Epithelial cell of esophagus (primary cell): ENCODE data around the gene RBFOX1.

Experiments used
- DNase-seq: peaks from one replicate; pipeline ENCODE4 v3.0.0; 2010; ENCODE audit warnings: low read depth
- H3K4me3 ChIP-seq: 2 replicates; pipeline ENCODE4 v1.5.1; 2011; ENCODE audit warnings: mild to moderate bottlenecking, low read length, control low read depth
- CTCF ChIP-seq: IDR thresholded peaks from 2 replicates; pipeline ENCODE4 v1.5.1; 2011; ENCODE audit warnings: low read depth, mild to moderate bottlenecking, low read length, control low read depth, inconsistent platforms; ENCODE audit not compliant: insufficient read depth; ENCODE audit errors: missing control alignments

The RBFOX1 gene

GRCh38 chr16:7377231-7377630 is 44.6 kb downstream of the RBFOX1 start:
- no peak for TF ChIP-seq CTCF
- H3K4me3 ChIP-seq, result no peak overlapping the region
- DNase-seq, result no peak

GRCh38 chr16:7378024-7378695 is 45.5 kb downstream of the RBFOX1 start:
- DNase-seq, result no peak
- TF ChIP-seq CTCF, result no peak
- H3K4me3 ChIP-seq, result no peak overlapping the region

GRCh38 chr16:7380441-7380840 is 47.8 kb downstream of the RBFOX1 start:
- DNase-seq, result no peak
- TF ChIP-seq CTCF, result no peak
- H3K4me3 ChIP-seq, result no peak overlapping the region

DNA sequence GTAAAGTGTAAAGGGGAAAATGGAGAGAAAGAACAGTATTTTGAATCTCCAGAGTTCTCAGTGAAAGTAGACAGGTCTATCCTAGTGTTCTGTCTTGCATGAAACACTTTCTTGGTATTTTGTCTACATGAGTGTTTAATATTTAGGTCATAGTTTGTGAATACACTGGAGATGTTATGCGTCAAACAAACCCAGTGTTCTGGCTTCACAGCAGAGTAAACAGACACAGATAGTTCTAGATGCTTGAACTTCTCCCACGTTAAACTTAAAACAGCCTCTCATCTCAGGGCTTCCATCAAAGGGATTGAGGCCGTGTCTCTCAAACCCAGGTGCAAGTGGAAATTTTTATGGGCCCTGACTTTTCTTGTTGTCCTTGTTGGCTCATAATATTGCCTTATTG is 48.3 kb downstream of the RBFOX1 start:
- H3K4me3 ChIP-seq, result no peak overlapping the region
- no peak for TF ChIP-seq CTCF
- DNase-seq, result no peak

GRCh38 chr16:7381671-7382070 is 49.0 kb downstream of the RBFOX1 start:
- TF ChIP-seq CTCF, result no peak
- no peak for DNase-seq
- H3K4me3 ChIP-seq, result no peak overlapping the region

- no peak overlapping the region for H3K4me3 ChIP-seq
- no peak for DNase-seq
- no peak for TF ChIP-seq CTCF
Observed at GRCh38 chr16:7382521-7382920, 49.9 kb downstream of the RBFOX1 start.

- TF ChIP-seq CTCF, result no peak
- H3K4me3 ChIP-seq, result no peak overlapping the region
- no peak for DNase-seq
Observed at GRCh38 chr16:7390974-7391373, 58.3 kb downstream of the RBFOX1 start.
